ENCODE measurements around the gene HSPA14. TPM values are rescaled to one million over a fixed set of nuclear protein-coding genes. Genes with fewer than 3 reads are reported as not detected.

Gene HSPA14
- total and polyA plus RNA-seq, 2 of the 8 experiments (the other 6 are each of a cell fraction or from before 2014, with no cell fraction given), result 20.5 to 36.4 TPM

DNA sequence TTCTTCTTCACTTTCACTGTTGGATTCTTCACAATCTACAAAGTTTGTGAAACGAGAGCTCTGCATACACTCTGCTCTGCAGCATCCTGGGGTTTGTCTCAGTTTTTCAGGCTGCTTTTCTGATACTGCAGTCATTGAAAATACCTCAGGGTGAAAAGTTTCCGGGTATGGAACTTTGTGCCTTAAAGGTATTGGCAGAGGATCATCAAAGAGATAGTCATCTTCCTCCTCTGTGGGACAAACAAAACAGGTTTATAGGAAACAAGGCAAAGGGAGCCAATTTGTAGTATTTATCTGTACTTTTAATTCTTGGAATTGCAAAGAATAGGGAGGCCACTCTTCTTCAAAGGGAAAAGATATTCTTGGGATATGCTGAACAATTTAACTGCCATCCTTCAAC is 71.0 kb downstream of the HSPA14 start (continued):
- TF ChIP-seq CHD7 (IDR thresholded peaks at IDR 0.05; ENCODE audit: insufficient replicate concordance, low read length) (no peak), TBP (IDR thresholded peaks at IDR 0.05; ENCODE audit: low read depth, low read length) (no peak), SP4 (IDR thresholded peaks at IDR 0.05; ENCODE audit: low read length) (no peak), CHD1 (IDR thresholded peaks at IDR 0.05; ENCODE audit: low read depth, low read length) (no peak), KDM4A (IDR thresholded peaks at IDR 0.05; ENCODE audit: low read depth, low read length, severe bottlenecking) (no peak), EZH2 (IDR thresholded peaks at IDR 0.05; ENCODE audit: low read depth, low read length, severe bottlenecking) (no peak), YY1 (IDR thresholded peaks at IDR 0.05; ENCODE audit: low read depth, low read length) (no peak), CHD2 (IDR thresholded peaks at IDR 0.05; ENCODE audit: low read length) (no peak), HDAC6 (IDR thresholded peaks at IDR 0.05; ENCODE audit: low read depth, low read length) (no peak), BACH1 (IDR thresholded peaks at IDR 0.05; ENCODE audit: low read length) (no peak)
- TF ChIP-seq, protein P1, sequence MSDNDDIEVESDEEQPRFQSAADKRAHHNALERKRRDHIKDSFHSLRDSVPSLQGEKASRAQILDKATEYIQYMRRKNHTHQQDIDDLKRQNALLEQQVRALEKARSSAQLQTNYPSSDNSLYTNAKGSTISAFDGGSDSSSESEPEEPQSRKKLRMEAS (IDR thresholded peaks at IDR 0.05), result no peak
- TF ChIP-seq, protein P2, sequence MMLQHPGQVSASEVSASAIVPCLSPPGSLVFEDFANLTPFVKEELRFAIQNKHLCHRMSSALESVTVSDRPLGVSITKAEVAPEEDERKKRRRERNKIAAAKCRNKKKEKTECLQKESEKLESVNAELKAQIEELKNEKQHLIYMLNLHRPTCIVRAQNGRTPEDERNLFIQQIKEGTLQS (IDR thresholded peaks at IDR 0.05; ENCODE audit: insufficient read depth, low read depth, low read length), result no peak

Measured in H1 (cell line).